A549 (cell line): ENCODE results near the gene IL4I1. TPM values are rescaled to one million over a fixed set of nuclear protein-coding genes. Genes with fewer than 3 reads are reported as not detected.
A peak's percentile ranks its signal among the peaks of the same experiment; 100 is the strongest.

Experiments
- ATAC-seq, 2 experiments: fragments of 200-7000 bp in 1 of 2; fragments of >200 bp in 1 of 2; cut with Nextera tagmentation in 1 of 2; cut with Tn5 transposase in 1 of 2; 3 replicates each; pipeline versions ENCODE4 v1.8.0 to v1.9.1; 2018 to 2020; ENCODE audit warnings: mild to moderate bottlenecking in 1 of 2, moderate library complexity in 1 of 2
- CTCF ChIA-PET: fragments of 300-600 bp; sonication (Branson Sonifier 250); formaldehyde crosslinking; extraction: SDS; loops from one replicate; lab custom pipeline; 2021; ENCODE audit warnings: antibody characterized with exemption, inconsistent platforms; lab: Yijun Ruan, JAX
- POLR2A ChIA-PET: fragments of 350-600 bp; formaldehyde crosslinking; extraction: SDS; loops from one replicate; lab custom pipeline; 2021; ENCODE audit warnings: antibody characterized with exemption, inconsistent platforms; lab: Yijun Ruan, JAX
- DNase-seq, 2 experiments: peaks; one replicate each; pipeline versions ENCODE4 v3.0.0 to v3.0.0-alpha.2; 2011 to 2016; ENCODE audit warnings: low read depth in 1 of 2, low spot score in 1 of 2
- FAIRE-seq: peaks from 2 replicates; lab custom pipeline; 2011; peaks lifted over from hg19 to GRCh38; lab: Jason Lieb, UNC
- H3K27ac ChIP-seq, 2 experiments: fragments of >200 bp; sonication (Bioruptor Twin); formaldehyde crosslinking; 3 replicates each; pipeline ENCODE4 v1.5.1; 2016 to 2017
- H3K4me1 ChIP-seq: fragments of >200 bp; sonication (Bioruptor Twin); formaldehyde crosslinking; 3 replicates; pipeline ENCODE4 v1.6.1; 2016
- H3K4me2 ChIP-seq: fragments of >200 bp; sonication (Bioruptor Twin); formaldehyde crosslinking; 3 replicates; pipeline ENCODE4 v1.6.1; 2016
- H3K4me3 ChIP-seq: fragments of >200 bp; sonication (Bioruptor Twin); formaldehyde crosslinking; 3 replicates; pipeline ENCODE4 v1.5.1; 2016
- H3K9me3 ChIP-seq: fragments of >200 bp; sonication (Bioruptor Twin); formaldehyde crosslinking; 3 replicates; pipeline ENCODE4 v1.6.1; 2016
- CHD4 ChIP-seq: fragments of 200-600 bp; sonication (generic); IDR thresholded peaks from 2 replicates; pipeline ENCODE4 v1.6.1; 2016; ENCODE audit warnings: antibody characterized with exemption, mild to moderate bottlenecking, borderline replicate concordance
- EHMT2 ChIP-seq: fragments of 200-600 bp; sonication (generic); IDR thresholded peaks from 2 replicates; pipeline ENCODE4 v1.6.1; 2016; ENCODE audit warnings: antibody characterized with exemption, low read depth, mild to moderate bottlenecking, moderate library complexity
- FOSL2 ChIP-seq, 2 experiments: fragments of 450-650 bp in 1 of 2; fragments of >200 bp in 1 of 2; sonication (Bioruptor Twin) in 1 of 2; formaldehyde crosslinking; IDR thresholded peaks; 2 replicates each; pipeline versions ENCODE4 v1.5.0 to v1.6.1; 2016 to 2020; ENCODE audit warnings: mild to moderate bottlenecking in 1 of 2, moderate library complexity in 1 of 2
- FOXS1 ChIP-seq: fragments of 250-450 bp; sonication (Bioruptor Pico); IDR thresholded peaks from 2 replicates; pipeline ENCODE4 v1.5.0; 2020; ENCODE audit warnings: mild to moderate bottlenecking, moderate library complexity
- HDAC2 ChIP-seq: fragments of 200-600 bp; sonication (generic); IDR thresholded peaks from 2 replicates; pipeline ENCODE4 v1.6.1; 2016
- HEYL ChIP-seq: fragments of 250-450 bp; sonication (Bioruptor Pico); IDR thresholded peaks from 2 replicates; pipeline ENCODE4 v1.8.0; 2021; ENCODE audit warnings: mild to moderate bottlenecking, moderate library complexity
- HOXB13 ChIP-seq: fragments of 250-450 bp; sonication (Bioruptor Pico); IDR thresholded peaks from 2 replicates; pipeline ENCODE4 v1.5.0; 2020; ENCODE audit warnings: low read depth, mild to moderate bottlenecking, moderate library complexity
- JUNB ChIP-seq: fragments of >200 bp; sonication (Bioruptor Twin); formaldehyde crosslinking; IDR thresholded peaks from 2 replicates; pipeline ENCODE4 v1.6.1; 2016
- MAFK ChIP-seq: fragments of 450-650 bp; IDR thresholded peaks from 2 replicates; pipeline ENCODE4 v1.6.1; 2014; ENCODE audit not compliant: partially characterized antibody
- NFE2L2 ChIP-seq: fragments of 150-350 bp; conservative IDR thresholded peaks from 2 replicates; pipeline ENCODE4 v1.6.1; 2014; ENCODE audit warnings: low read length
- PHF8 ChIP-seq: fragments of 200-600 bp; sonication (generic); IDR thresholded peaks from 2 replicates; pipeline ENCODE4 v1.6.1; 2016; ENCODE audit warnings: low read depth, mild to moderate bottlenecking, antibody characterized with exemption, moderate library complexity, borderline replicate concordance
- RCOR1 ChIP-seq: fragments of 150-350 bp; IDR thresholded peaks from 2 replicates; pipeline ENCODE4 v1.6.1; 2014; ENCODE audit warnings: antibody characterized with exemption, low read length, low read depth
- RFX5 ChIP-seq: fragments of 450-650 bp; IDR thresholded peaks from 2 replicates; pipeline ENCODE4 v1.7.1; 2014; ENCODE audit warnings: antibody characterized with exemption, mild to moderate bottlenecking, moderate library complexity
- RNF2 ChIP-seq: fragments of 200-600 bp; sonication (generic); IDR thresholded peaks from 2 replicates; pipeline ENCODE4 v1.6.1; 2016; ENCODE audit warnings: low read depth, mild to moderate bottlenecking, antibody characterized with exemption, moderate library complexity, borderline replicate concordance
- SMC3 ChIP-seq: fragments of >200 bp; sonication (Bioruptor Twin); formaldehyde crosslinking; IDR thresholded peaks from 3 replicates; pipeline ENCODE4 v1.6.1; 2018; ENCODE audit warnings: inconsistent platforms
- SREBF2 ChIP-seq: fragments of 450-650 bp; IDR thresholded peaks from 2 replicates; pipeline ENCODE4 v1.6.1; 2014; ENCODE audit warnings: mild to moderate bottlenecking, moderate library complexity
- TFCP2L1 ChIP-seq: fragments of 250-450 bp; sonication (Bioruptor Pico); IDR thresholded peaks from 2 replicates; pipeline ENCODE4 v1.5.0; 2021; ENCODE audit warnings: mild to moderate bottlenecking
- ZNF302 ChIP-seq: fragments of 250-450 bp; sonication (Bioruptor Pico); IDR thresholded peaks from 2 replicates; pipeline ENCODE4 v1.9.0; 2021; ENCODE audit warnings: inconsistent platforms, mild to moderate bottlenecking, moderate library complexity
- ZSCAN20 ChIP-seq: fragments of 250-450 bp; sonication (Bioruptor Pico); IDR thresholded peaks from 2 replicates; pipeline ENCODE4 v1.8.0; 2022; ENCODE audit warnings: mild to moderate bottlenecking, moderate library complexity
- WGBS: methylation state at CpG from one replicate; pipeline ENCODE4 v1.1.6; 2017; ENCODE audit errors: missing lambda C conversion rate; 5-methylcytosine and 5-hydroxymethylcytosine counted together
- polyA plus RNA-seq, 4 experiments: library from polyadenylated mRNA; depleted of rRNA in 3 of 4; stranded (reverse); fragments of >200 nt; fragmentation: RNase III in 1 of 4; extraction: RNeasy Plus Mini Kit Qiagen cat#74134 plus additional on column Dnase treatment in 1 of 4; gene quantifications; 2 replicates in 3 of 4; 3 replicates in 1 of 4; pipeline ENCODE4 v1.2.3, GENCODE V29; 2011 to 2017
- TF ChIP-seq, protein P1 (sequence below): fragments of 250-450 bp; sonication (Bioruptor Pico); IDR thresholded peaks from 2 replicates; pipeline ENCODE4 v1.5.0; 2021; ENCODE audit warnings: mild to moderate bottlenecking, moderate library complexity, borderline replicate concordance

Gene IL4I1
- polyA plus RNA-seq, 2 of the 4 experiments (the other 2 are of a cell fraction) = 0.18 to 0.62 TPM

DNA sequence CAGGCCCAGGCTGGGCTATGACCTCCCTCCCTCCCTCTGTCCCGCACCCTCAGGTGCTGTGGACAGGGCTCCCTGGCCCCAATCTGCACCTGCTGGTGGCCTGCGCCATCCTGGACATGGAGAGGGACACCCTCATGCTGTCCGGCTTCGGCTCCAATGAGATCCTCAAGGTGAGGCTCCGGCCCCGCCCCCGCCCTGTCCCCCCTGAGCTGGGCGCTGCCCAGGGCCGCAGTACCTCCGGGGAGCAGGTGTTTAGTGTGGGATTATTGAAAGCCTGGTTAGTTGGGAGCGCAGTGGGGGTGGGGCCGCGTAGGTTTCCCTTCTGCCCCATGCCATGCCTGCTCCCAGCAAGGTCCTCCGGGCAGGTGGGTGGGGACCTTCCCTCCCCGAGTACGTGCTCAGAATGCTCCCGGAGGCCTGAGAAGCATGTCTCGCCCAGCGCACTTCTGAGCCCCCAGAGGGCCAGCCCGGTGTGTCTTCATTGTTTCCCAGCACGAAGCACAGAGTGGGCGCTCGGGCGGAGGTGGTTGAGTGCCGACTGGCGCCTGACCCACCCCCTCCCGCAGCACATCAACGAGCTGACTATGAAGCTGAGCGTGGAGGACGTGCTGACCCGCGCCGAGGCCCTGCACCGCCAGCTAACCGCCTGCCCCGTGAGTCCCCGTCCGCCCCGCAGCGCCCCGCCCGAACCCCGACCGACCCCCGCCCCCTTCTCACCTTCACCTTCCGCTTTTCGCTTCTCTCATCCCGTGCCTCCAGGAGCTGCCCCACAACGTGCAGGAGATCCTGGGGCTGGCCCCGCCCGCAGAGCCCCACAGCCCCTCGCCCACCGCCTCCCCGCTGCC is 8.8 kb downstream of the IL4I1 start:
- H3K4me1 ChIP-seq = peaks cover 6% of the 10 kb centered on the region; the same call in 1 of the 3 replicates
- no peak overlapping the region for H3K4me2 ChIP-seq
- POLR2A ChIA-PET = interaction anchor here (0.6 kb wide), 1 partner anchor 45 kb away, joined by 5 read pairs; no protein-coding TSS in a partner anchor
- ATAC-seq (no peak), FAIRE-seq (no peak), DNase-seq (no peak)
- no peak overlapping the region for H3K4me3 ChIP-seq
- TF ChIP-seq FOSL2 (IDR thresholded peaks at IDR 0.05) (no peak), FOSL2 (CRISPR knock-in tag; IDR thresholded peaks at IDR 0.05) (no peak), JUNB (no peak), SREBF2 (no peak), EHMT2 (no peak), ZSCAN20 (CRISPR knock-in tag) (no peak), NFE2L2 (no peak), SMC3 (no peak), RNF2 (no peak)
- peaks cover 5% of the 10 kb centered on the region for H3K9me3 ChIP-seq
- no peak overlapping the region for H3K27ac ChIP-seq
- CTCF ChIA-PET = interaction anchor here (0.6 to 2.8 kb wide), 4 partner anchors 7 to 57 kb away, joined by 3 to 24 read pairs (median 4); no protein-coding TSS in a partner anchor
- 92% methylated on average over 39 of the region's 54 CpGs for WGBS

- H3K4me3 ChIP-seq = no peak overlapping the region
- FAIRE-seq = no peak
- ATAC-seq = no peak
- no peak for DNase-seq
- H3K9me3 ChIP-seq = peaks cover 10% of the 10 kb centered on the region
- ChIA-PET CTCF (interaction anchor here (1.3 to 1.6 kb wide), 2 partner anchors 27 to 50 kb away, joined by 3 to 6 read pairs; no protein-coding TSS in a partner anchor), POLR2A (no interaction called here)
- 91% methylated on average over 22 of the region's 23 CpGs for WGBS
- H3K4me1 ChIP-seq = peaks cover 6% of the 10 kb centered on the region; the same call in 1 of the 3 replicates
- TF ChIP-seq FOXS1 (CRISPR knock-in tag) = no peak
- TF ChIP-seq TFCP2L1 (CRISPR knock-in tag) = no peak
- TF ChIP-seq HEYL (CRISPR knock-in tag) = no peak
- no peak for TF ChIP-seq HDAC2
- TF ChIP-seq RCOR1 = no peak
- TF ChIP-seq PHF8 = no peak
- TF ChIP-seq EHMT2 = no peak
- no peak for TF ChIP-seq CHD4
- TF ChIP-seq, protein P1, sequence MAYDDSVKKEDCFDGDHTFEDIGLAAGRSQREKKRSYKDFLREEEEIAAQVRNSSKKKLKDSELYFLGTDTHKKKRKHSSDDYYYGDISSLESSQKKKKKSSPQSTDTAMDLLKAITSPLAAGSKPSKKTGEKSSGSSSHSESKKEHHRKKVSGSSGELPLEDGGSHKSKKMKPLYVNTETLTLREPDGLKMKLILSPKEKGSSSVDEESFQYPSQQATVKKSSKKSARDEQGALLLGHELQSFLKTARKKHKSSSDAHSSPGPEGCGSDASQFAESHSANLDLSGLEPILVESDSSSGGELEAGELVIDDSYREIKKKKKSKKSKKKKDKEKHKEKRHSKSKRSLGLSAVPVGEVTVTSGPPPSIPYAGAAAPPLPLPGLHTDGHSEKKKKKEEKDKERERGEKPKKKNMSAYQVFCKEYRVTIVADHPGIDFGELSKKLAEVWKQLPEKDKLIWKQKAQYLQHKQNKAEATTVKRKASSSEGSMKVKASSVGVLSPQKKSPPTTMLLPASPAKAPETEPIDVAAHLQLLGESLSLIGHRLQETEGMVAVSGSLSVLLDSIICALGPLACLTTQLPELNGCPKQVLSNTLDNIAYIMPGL = no peak
- TF ChIP-seq MAFK = no peak
- no peak for TF ChIP-seq HOXB13
- no peak for TF ChIP-seq RFX5
- no peak overlapping the region for H3K4me2 ChIP-seq
- H3K27ac ChIP-seq = no peak overlapping the region
Measured at GRCh38 chr19:49887037-49887664, 9.5 kb downstream of the IL4I1 start.

- no peak for DNase-seq
- peak overlapping the region in 1 of 2 experiments; percentile 53; a peak in 2 of 6 replicates for H3K27ac ChIP-seq
- POLR2A ChIA-PET = no interaction called here
- no peaks in the 10 kb centered on the region; the same call in 2 of the 3 replicates for H3K4me1 ChIP-seq
- no peak overlapping the region for H3K4me2 ChIP-seq
- TF ChIP-seq CHD4 (no peak), HDAC2 (no peak), MAFK (peak; percentile 79), ZSCAN20 (CRISPR knock-in tag) (no peak), ZNF302 (CRISPR knock-in tag) (no peak)
- TF ChIP-seq, all 56 proteins: peak for 1
- 56% methylated on average over 3 of the region's 3 CpGs for WGBS
- CTCF ChIA-PET = no interaction called here
- peaks cover 10% of the 10 kb centered on the region for H3K9me3 ChIP-seq
- FAIRE-seq (no peak), ATAC-seq (no peak)
- H3K4me3 ChIP-seq = no peak overlapping the region
Measured at GRCh38 chr19:49884760-49885159, 11.9 kb downstream of the IL4I1 start.
